HepG2 (cell line): ENCODE results near the gene FLOT2. TPM values are rescaled to one million over a fixed set of nuclear protein-coding genes. Genes with fewer than 3 reads are reported as not detected.

Experiments
- ATAC-seq: fragments of 200-7000 bp; cut with Tn5 transposase; 3 replicates; pipeline ENCODE4 v1.9.1; 2020; ENCODE audit warnings: mild to moderate bottlenecking, moderate library complexity
- BruUV-seq: library from RNA; stranded (reverse); fragments of 400-500 nt; replicated peaks from 2 replicates; lab custom pipeline; 2021; lab: Mats Ljungman, UMichigan
- CTCF ChIA-PET: fragments of 300-600 bp; formaldehyde crosslinking; extraction: SDS; loops from one replicate; lab custom pipeline; 2021; ENCODE audit warnings: low total read pairs, inconsistent platforms, low intra/inter-chr PET ratio; lab: Yijun Ruan, JAX
- POLR2A ChIA-PET: fragments of 350-600 bp; sonication (Branson Sonifier 250); formaldehyde crosslinking; loops from one replicate; lab custom pipeline; 2020; ENCODE audit warnings: antibody characterized with exemption, inconsistent platforms; lab: Yijun Ruan, JAX
- DNase-seq: peaks from one replicate; pipeline ENCODE4 v3.0.0-alpha.2; 2015; ENCODE audit warnings: low spot score
- FAIRE-seq: peaks from 3 replicates; lab custom pipeline; 2011; peaks lifted over from hg19 to GRCh38; lab: Jason Lieb, UNC
- H2AFZ ChIP-seq: one replicate; pipeline ENCODE4 v1.6.1; 2011; ENCODE audit warnings: low read length, inconsistent platforms
- H3K27ac ChIP-seq: fragments of 300-600 bp; 3 replicates; pipeline ENCODE4 v1.8.0; 2011; ENCODE audit warnings: mixed run types, mild to moderate bottlenecking, mixed read lengths, low read length, inconsistent platforms; ENCODE audit not compliant: insufficient read depth; ENCODE audit errors: extremely low read length
- H3K27me3 ChIP-seq, 2 experiments: fragments of 200-600 bp in 1 of 2; 2 replicates in 1 of 2; 3 replicates in 1 of 2; pipeline versions ENCODE4 v1.6.0 to v1.8.0; 2011; ENCODE audit warnings: low read length in 2 of 2, mild to moderate bottlenecking in 2 of 2, moderate library complexity in 2 of 2, inconsistent platforms in 1 of 2; ENCODE audit not compliant: insufficient read depth in 2 of 2, control insufficient read depth in 1 of 2
- H3K36me3 ChIP-seq, 2 experiments: fragments of 200-600 bp in 1 of 2; replicated peaks in 1 of 2; 2 replicates in 1 of 2; 3 replicates in 1 of 2; pipeline versions ENCODE4 v1.5.1 to v1.8.0; 2011; ENCODE audit warnings: low read length in 2 of 2, inconsistent platforms in 1 of 2; ENCODE audit not compliant: insufficient read depth in 2 of 2, control insufficient read depth in 1 of 2
- H3K4me1 ChIP-seq: 2 replicates; pipeline ENCODE4 v1.5.1; 2012; ENCODE audit warnings: low read length, inconsistent platforms; ENCODE audit not compliant: insufficient read depth
- H3K4me2 ChIP-seq: 2 replicates; pipeline ENCODE4 v1.6.0; 2011; ENCODE audit warnings: low read depth, low read length, inconsistent platforms
- H3K4me3 ChIP-seq, 3 experiments: fragments of 200-600 bp in 1 of 3; sonication (generic), shearing (Covaris generic) in 1 of 3; replicated peaks in 1 of 3; 2 replicates each; pipeline ENCODE4 v1.5.1; 2011 to 2016; ENCODE audit warnings: low read length in 3 of 3, inconsistent platforms in 2 of 3, low read depth in 2 of 3, mild to moderate bottlenecking in 2 of 3, control low read depth in 1 of 3, mixed read lengths in 1 of 3; ENCODE audit not compliant: insufficient read depth in 1 of 3
- H3K79me2 ChIP-seq: one replicate; pipeline ENCODE4 v1.6.1; 2011; ENCODE audit warnings: low read length, inconsistent platforms; ENCODE audit not compliant: insufficient read depth
- H3K9ac ChIP-seq: 2 replicates; pipeline ENCODE4 v1.6.0; 2011; ENCODE audit warnings: mild to moderate bottlenecking, low read depth, low read length, inconsistent platforms; ENCODE audit not compliant: insufficient read depth
- H3K9me3 ChIP-seq: 2 replicates; pipeline ENCODE4 v1.5.1; 2012; ENCODE audit warnings: mild to moderate bottlenecking, low read length
- H4K20me1 ChIP-seq: 2 replicates; pipeline ENCODE4 v1.6.0; 2011; ENCODE audit warnings: inconsistent platforms, mild to moderate bottlenecking, low read length, moderate library complexity; ENCODE audit not compliant: insufficient read depth
- CEBPZ ChIP-seq: IDR thresholded peaks from 2 replicates; pipeline ENCODE4 v1.6.1; 2012; ENCODE audit warnings: low read length, improper control_type of control experiment
- FUBP1 ChIP-seq: sonication (generic); formaldehyde crosslinking; IDR thresholded peaks from 2 replicates; pipeline ENCODE4 v1.5.1; 2020; ENCODE audit warnings: missing genetic modification reagents, mild to moderate bottlenecking, borderline replicate concordance
- GMEB2 ChIP-seq: IDR thresholded peaks from 2 replicates; pipeline ENCODE4 v1.6.1; 2016; ENCODE audit warnings: missing biosample characterization, missing genetic modification reagents, low read depth
- POLR2G ChIP-seq: fragments of 200-400 bp; formaldehyde crosslinking; IDR thresholded peaks from 2 replicates; pipeline ENCODE4 v1.6.1; 2018; ENCODE audit warnings: mild to moderate bottlenecking, low read depth, low read length, moderate library complexity
- PRDM10 ChIP-seq: sonication (generic); formaldehyde crosslinking; IDR thresholded peaks from 2 replicates; pipeline ENCODE4 v1.4.0; 2020; ENCODE audit warnings: low read depth, missing genetic modification reagents
- SAP130 ChIP-seq: IDR thresholded peaks from 2 replicates; pipeline ENCODE4 v1.6.1; 2016; ENCODE audit warnings: low read depth
- ZMYM2 ChIP-seq: sonication (generic); formaldehyde crosslinking; IDR thresholded peaks from 2 replicates; pipeline ENCODE4 v1.8.0; 2022; ENCODE audit warnings: mild to moderate bottlenecking, missing genetic modification reagents
- ZNF713 ChIP-seq: sonication (generic); formaldehyde crosslinking; IDR thresholded peaks from 2 replicates; pipeline ENCODE4 v1.4.0; 2020; ENCODE audit warnings: mild to moderate bottlenecking, missing genetic modification reagents
- ZNF749 ChIP-seq: sonication (generic); formaldehyde crosslinking; IDR thresholded peaks from 2 replicates; pipeline ENCODE4 v1.8.0; 2022; ENCODE audit warnings: mild to moderate bottlenecking, missing genetic modification reagents, moderate library complexity, borderline replicate concordance
- ZNF790 ChIP-seq: sonication (generic); formaldehyde crosslinking; IDR thresholded peaks from 2 replicates; pipeline ENCODE4 v1.8.0; 2022; ENCODE audit warnings: missing genetic modification reagents, mild to moderate bottlenecking, borderline replicate concordance
- ZXDC ChIP-seq: sonication (generic); formaldehyde crosslinking; IDR thresholded peaks from 2 replicates; pipeline ENCODE4 v1.5.0; 2020; ENCODE audit warnings: mild to moderate bottlenecking, missing genetic modification reagents
- WGBS: methylation state at CpG from one replicate; pipeline ENCODE4 v1.1.6; 2017; ENCODE audit warnings: low lambda C conversion rate; 5-methylcytosine and 5-hydroxymethylcytosine counted together
- in situ Hi-C: cut with HindIII; loops from 2 replicates; pipeline ENCODE4 v1.10.0; 2017; ENCODE audit warnings: low pct_unique_long_range_greater_than_20kb; ENCODE audit not compliant: extremely low pct_ligation_motif_present
- intact Hi-C: fragments of 100-400 bp; cut with micrococcal nuclease; formaldehyde crosslinking; loops from one replicate; pipeline ENCODE4 v1.10.0; 2022; ENCODE audit not compliant: unreplicated experiment
- polyA plus RNA-seq, 8 experiments: library from polyadenylated mRNA; depleted of rRNA in 3 of 8; stranded (reverse) in 7 of 8; unstranded in 1 of 8; fragments of >200 nt; fragmentation: Illumina TruSeq in 4 of 8; extraction: Trizol in 4 of 8; gene quantifications; 2 replicates each; pipeline versions ENCODE4 v1.2.1 to v1.2.3, GENCODE V29; 2011 to 2016; ENCODE audit warnings: low read depth in 4 of 8, missing spikeins in 1 of 8, mixed read lengths in 1 of 8; ENCODE audit not compliant: insufficient read depth in 1 of 8
- total RNA-seq, 5 experiments: library from RNA; depleted of rRNA; stranded (reverse); fragments of >200 nt; fragmentation: Illumina TruSeq; extraction: Trizol; gene quantifications; 2 replicates each; pipeline ENCODE4 v1.2.3, GENCODE V29; 2016; ENCODE audit warnings: low read depth in 1 of 5

Gene FLOT2
- total and polyA plus RNA-seq, 2 of the 13 experiments (the other 11 are each of a cell fraction or from before 2014, with no cell fraction given): 54.3 to 54.5 TPM

- Histone ChIP-seq H3K4me2 (no peak overlapping the region), H3K4me3 (no peak overlapping the region), H3K27me3 (no peaks in the 10 kb centered on the region), H3K9ac (no peak overlapping the region), H3K27ac (no peak overlapping the region), H2AFZ (no peak overlapping the region), H3K9me3 (no peaks in the 10 kb centered on the region), H4K20me1 (no peaks in the 10 kb centered on the region), H3K36me3 (peaks cover 8 to 10% of the 10 kb centered on the region in 2 experiments; a peak in 4 of 5 replicates), H3K79me2 (no peaks in the 10 kb centered on the region), H3K4me1 (peaks cover 30% of the 10 kb centered on the region)
- WGBS: 93% methylated on average over 1 of the region's 1 CpG
- intact Hi-C loops: no loop called here
- ChIA-PET CTCF (no interaction called here), POLR2A (no interaction called here)
- FAIRE-seq (no peak), DNase-seq (no peak), ATAC-seq (no peak)
- BruUV-seq: no TSS peak
- in situ Hi-C loops: no loop called here
- TF ChIP-seq FUBP1 (CRISPR knock-in tag) (no peak), ZNF749 (CRISPR knock-in tag) (no peak), ZMYM2 (CRISPR knock-in tag) (no peak), SAP130 (CRISPR knock-in tag) (no peak), ZNF790 (CRISPR knock-in tag) (no peak), ZNF713 (CRISPR knock-in tag) (no peak), ZXDC (no peak), PRDM10 (no peak), CEBPZ (no peak), GMEB2 (CRISPR knock-in tag) (no peak), POLR2G (no peak)
These were observed 33.6 kb downstream of the FLOT2 start for GRCh38 chr17:28863953-28864352.
